ENCODE data around the gene SH3GL1.
"Not testable (repeated sequence)": the region's sequence is repeated elsewhere in the genome, so short reads cannot be mapped to it uniquely, and the experiment has no call there.

Gene SH3GL1

DNA sequence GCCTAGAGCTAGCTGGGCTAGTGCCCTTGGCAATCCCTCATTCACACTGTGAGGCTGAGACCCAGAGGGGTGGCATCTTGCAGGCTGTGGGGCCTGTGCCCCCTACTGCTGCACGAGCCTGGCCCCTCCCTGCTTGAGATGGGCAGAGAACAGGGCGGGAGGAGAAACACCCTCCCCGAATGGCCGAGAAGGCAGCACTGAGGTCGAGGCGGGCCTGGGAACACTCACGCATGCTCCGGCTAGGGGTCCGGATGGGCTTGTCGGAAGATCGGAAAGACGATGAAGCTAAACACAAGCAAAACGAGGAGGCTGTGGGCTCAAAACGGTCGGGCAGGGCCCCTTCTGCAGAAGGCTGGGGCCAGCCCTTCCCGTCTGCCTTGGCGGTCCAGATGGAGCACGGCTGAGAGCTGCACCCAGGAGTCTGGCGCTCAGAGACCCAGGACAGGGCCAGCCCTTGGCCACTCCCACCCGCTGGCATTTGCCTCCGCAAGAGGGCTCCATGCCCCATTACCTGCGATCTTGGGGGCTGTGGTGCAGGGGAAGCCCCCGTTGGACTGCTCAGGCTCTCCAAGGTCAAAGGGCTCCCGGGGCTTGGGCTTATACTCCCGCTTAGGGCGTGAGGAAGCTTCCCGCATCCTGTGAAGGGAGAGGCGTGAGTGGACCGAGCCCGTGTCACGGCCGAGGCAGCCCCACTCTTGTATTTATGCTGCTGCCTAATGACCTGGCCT is 38.1 kb downstream of the SH3GL1 start:
- DNase-seq, result no peak

DNA sequence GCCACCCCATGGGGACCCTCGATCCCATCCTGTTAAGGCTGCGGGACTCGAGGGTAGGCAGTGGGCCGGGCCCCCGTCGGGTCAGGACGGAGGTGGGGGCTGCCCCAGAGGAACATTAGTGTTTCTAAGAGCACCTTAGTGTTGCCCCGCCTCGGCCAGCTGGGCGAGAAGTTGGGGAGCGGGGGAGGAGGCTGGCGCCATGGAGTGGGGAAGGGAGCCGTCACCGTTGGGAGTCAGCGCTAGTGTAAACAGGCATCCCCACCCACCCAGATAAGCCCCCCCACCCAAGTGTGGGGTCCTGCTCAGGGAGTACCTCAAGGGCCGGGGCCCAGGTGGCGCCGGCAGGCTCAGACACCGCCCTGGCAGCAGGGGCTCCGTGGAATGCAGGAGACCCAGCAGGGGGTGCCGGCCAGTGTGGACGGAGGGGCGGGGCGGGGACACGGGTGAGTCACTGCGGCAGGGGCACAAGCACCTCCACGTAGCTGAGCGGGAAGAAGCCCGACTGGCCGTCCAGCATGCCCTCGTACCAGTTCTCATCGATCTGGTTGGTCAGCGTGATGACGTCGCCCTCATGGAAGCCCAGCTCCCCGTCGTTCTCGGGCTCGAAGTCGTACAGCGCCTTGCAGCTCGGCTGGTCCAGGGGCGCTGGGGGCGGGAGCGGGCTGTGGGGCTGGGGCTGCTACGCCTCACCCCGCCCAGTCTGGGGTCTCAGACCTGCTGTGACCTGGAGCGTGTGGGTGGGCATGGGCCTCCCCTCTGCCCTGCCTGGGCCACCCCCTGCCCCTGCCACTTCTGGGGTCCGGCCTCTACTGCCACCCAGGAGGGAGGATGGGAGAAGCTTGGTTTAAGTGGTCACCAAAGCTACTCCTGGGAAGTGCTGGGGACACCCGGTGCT is 38.9 kb downstream of the SH3GL1 start:
- no peak for DNase-seq

DNA sequence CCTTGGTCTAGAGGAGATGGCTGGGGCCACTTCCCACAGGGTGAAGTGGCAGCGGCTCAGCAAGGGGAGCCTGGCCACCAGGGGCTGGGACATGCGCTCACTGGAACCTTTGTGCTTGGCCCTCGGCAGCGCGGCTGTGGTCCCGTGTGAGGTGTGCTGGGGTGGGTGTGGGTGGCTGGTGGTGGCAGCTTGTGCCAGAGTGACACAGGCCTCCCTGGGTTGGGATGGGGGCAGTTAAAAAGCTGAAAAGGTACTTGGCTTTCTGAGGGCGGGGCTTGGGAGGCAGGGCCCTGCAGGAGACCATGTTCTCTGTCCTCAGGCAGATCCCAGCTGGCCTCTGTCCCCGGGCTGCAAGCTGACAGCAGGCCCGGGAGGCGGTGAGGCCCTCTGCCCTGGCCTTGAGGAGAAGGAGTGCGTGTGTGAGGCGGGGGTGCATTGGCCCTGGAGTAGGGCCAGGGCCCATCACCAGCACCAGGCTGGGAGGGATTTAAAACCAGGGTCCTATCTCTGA is 39.7 kb downstream of the SH3GL1 start:
- DNase-seq, result no peak

DNA sequence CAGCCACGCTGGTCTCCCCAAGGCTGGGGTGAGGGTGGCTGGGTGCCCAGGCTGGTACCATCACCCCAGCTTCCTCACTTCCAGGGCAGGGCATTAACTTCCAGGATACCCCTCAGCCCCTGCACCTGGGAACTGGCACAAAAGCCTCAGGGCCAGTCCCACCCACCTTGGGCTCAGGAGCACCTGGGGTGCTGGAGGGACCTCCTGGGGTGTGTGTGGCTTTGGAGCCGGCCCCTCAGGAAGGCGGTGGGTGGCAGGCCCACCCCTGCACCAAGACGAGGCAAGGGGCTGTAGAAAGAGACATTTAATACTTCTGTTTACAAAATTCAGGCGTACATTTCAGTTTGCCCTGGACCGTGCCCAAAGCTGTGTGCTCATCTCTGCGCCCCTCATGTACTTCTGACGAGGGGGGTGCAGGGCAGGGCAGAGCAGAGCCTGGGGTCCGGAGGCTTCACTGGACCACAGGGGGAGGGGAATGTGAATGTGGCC is 40.2 kb downstream of the SH3GL1 start:
- no peak for DNase-seq

DNA sequence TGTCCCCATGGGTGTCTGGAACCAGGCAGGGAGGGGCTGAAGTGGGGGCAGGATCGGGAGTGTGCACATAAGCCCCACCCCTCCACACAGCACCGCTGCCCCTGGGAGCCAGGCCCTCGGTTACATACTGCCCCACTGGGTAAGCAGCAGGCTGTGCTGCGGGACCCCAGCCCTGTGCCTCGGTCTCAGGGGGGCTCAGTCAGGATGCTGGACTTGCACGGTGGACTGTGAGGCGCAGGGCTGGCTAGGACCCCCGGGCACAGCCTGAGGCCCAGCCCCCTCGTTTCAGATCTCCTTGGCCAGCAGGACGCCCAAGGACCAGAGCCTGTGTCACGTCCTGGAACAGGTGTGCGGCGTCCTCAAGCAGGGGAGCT is 40.7 kb downstream of the SH3GL1 start:
- no peak for DNase-seq

DNA sequence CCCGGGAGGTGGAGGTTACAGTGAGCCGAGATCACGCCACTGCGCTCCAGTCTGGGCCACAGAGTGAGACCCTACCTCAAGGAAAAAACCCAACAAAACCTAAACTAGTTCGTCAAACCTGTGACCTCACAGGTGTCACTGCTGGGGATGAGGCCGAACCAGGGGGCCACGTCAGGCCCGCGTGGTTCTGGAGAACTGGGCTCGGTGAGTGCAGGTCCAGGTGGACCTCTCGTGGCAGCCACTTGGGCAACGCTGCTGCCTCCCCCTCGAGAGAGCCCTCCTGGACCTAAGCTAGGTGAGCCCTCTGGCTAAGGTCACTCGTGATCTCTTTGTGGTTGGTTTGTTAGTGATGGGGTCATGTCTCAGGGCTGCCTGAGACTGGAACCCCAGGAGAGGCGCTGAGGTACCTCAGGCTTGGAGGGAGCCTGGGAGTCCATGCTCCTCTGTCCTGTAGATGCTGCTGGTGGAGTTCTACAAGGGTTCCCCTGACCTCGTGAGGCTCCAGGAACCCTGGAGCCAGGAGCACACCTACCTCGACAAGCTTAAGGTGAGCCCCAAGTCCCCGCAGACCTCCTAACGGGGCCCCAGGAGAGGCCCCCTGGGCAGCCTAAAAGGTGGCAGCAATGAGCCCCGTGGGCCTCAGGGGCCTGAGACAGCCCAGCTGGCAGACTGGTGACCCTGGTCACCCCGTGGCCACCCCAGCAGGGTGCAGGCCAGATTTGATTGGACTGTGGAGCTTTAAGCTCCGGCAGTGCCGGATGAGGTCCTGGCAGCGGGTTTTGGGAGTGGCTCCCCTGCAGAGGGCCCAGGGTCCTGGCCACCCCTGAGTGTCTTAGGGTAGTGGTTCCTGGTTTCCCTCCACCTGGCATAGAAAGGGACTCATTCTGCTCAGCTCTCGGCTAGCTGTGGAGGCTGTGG is 41.4 kb downstream of the SH3GL1 start:
- DNase-seq, result no peak

DNA sequence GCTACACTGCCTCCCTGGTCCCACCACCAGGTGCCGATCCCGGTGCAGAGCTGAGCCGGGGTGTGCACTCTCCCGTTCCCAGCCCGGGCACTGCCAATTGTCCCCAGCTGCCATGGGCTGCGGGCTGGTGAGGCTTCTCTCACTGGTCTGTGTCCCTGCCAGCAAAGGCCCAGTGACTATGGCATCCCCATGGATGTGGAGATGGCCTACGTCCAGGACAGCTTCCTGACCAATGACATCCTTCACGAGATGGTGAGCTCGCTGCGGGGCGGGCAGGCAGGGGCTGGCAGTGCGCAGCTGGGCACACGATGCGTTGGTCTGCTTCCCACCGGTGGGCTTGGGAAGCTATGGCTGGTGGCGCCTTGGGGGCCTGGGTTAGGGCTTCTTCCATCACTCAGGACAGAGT is 42.4 kb downstream of the SH3GL1 start:
- DNase-seq, result no peak

DNA sequence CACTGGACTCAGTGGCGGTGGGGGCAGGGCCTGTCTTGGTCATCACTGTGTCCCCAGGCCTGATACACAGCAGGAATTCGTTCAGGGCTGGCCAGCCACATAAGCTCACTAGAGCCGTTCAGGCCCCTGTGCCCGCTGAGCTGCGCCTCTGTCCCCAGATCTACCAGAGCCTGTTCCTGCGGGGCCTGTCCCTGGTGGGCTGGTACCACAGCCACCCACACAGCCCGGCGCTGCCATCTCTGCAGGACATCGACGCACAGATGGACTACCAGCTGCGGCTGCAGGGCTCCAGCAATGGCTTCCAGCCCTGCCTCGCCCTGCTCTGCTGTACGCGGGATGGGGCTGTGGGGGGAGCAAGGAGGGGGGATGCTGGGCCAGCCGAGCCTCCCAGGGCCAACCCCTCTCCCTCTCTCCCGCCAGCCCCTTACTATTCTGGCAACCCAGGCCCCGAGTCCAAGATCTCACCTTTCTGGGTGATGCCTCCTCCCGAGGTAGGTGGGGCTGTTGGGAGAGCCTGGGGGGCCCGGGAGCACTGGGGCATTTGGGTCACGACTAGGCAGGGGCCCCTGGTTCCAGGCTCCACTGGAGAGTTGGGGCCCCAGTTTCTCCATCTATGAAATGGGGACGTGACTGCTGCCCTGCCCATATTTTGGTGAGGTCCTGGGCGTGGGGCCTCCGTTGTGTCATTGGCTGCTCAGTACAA is 43.1 kb downstream of the SH3GL1 start:
- no peak for DNase-seq

DNA sequence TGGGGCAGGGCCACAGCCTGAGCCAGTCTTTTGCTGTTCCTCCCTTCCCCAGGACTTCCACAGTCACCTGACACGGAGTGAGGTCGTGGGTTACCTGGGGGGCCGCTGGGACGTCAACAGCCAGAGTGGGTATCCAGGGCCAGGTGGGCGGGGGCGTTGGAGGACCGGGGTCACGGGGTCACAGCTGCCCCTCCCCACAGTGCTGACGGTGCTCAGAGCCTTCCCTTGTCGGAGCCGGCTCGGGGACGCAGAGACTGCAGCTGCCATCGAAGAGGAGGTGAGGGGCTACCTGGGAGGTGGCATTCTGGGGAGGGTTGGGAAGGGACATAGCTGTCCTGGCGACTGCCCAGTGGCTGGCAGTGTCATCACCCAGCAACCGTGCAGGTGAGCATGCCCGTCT is 45.5 kb downstream of the SH3GL1 start:
- DNase-seq, result no peak

DNA sequence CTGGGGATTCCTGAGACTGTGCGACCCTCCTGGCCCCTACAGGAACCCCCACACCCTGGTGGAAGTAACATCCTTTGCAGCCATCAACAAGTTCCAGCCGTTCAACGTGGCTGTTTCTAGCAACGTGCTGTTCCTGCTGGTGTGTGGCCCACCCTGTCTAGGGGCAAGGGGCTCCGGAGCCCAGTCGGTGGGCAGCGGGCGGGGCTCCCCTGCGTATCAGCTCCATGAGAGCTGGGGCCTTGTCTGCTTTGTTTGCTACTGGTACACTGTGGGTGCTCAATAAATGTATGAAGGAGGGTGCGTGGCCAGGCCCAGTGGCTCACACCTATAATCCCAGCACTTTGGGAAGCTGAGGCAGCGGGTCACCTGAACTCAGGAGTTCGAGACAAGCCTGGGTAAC is 46.1 kb downstream of the SH3GL1 start:
- no peak for DNase-seq

DNA sequence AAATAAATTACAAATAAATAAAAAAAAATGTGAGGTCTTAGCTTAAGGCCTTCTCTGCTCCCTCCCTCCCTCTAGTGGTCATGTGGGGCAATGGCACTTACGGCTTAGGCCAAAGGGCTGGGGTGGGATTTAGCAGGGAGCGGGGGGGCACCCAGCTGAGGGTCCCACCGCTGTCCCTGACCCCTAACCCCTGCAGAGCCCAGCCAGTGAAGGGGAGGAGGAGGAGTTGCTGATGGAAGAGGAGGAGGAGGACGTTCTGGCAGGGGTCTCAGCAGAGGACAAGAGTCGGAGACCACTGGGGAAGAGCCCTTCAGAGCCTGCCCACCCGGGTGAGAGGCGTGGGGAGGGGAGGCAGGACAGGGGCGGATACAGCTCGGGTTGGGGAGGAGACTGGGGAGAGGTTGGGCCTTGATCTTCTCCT is 47.6 kb downstream of the SH3GL1 start:
- DNase-seq, result peak; percentile 74

DNA sequence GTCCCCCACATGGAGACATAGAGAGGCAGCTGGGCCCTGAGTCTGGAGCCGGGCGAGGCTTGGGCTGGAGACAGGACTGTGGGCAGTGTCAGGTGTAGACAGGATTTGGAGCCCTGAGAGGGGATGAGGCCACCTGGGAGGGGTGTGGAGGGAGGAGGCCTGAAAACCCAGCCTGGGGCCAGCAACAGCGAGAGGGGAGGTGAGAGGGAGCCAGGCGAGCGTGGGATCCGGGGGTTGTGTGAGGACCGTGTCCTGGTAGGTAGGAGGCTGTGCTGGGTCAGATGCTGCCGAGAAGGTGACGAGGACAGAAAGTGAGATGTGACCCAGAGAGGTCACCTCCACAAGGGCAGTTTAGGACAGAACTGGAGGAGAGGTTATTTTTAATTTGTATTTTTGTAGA is 49.6 kb downstream of the SH3GL1 start:
- no peak for DNase-seq

DNA sequence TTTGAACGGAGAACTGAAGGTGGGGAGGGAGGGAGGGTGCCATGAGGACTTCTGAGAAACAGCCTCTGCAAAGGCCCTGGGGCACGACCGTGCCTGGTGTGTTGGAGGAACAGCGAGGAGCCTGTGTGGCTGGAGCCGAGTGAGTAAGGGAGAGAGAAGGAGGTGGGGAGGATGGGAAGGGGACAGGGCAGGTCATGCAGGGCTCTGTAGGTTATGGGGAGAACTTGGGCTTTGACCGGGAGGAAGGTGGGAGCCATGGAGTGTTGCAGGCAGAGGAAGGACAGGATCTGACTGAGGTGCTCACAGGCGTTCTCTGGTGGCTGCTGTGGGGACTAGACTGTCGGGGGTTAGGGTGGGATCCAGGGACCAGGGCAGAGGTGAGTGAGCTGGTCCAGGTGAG is 50.2 kb downstream of the SH3GL1 start:
- no peak for DNase-seq

DNA sequence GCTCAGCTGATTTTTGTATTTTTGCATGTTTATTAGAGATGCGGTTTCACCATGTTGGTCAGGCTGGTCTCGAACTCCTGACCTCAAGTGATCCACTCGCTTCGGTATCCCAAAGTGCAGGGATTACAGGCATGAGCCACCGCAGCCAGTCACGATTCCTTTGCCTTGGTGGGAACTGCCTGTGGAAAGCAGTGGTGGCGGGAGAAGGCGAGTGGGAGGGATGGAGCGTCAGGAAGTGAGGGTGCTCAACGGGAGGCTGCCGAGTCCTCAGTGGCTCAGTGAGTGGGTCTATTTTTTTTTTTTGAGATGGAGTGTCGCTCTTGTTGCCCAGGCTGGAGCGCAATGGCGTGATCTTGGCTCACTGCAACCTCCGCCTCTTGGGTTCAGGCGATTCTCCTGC is 51.1 kb downstream of the SH3GL1 start:
- DNase-seq, result not testable (repeated sequence)

DNA sequence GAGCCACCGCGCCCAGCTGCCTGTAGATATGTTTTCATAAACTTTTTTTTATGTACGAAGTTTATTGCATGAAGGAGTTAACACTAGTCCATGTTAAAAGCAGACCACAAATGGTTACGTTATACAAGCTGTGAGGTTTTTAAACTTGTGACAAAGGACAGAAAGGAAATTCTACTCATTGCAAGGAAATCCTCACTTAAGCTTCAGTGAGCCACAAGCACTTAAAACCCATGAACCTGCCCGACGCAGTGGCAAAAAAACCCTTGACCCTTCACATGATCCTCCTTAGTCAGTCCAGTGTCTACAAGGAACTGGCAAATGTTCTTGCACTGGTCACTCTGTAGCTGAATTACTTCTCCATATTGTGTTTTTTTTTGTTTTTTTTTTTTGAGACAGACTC is 52.8 kb downstream of the SH3GL1 start:
- DNase-seq, result no peak

DNA sequence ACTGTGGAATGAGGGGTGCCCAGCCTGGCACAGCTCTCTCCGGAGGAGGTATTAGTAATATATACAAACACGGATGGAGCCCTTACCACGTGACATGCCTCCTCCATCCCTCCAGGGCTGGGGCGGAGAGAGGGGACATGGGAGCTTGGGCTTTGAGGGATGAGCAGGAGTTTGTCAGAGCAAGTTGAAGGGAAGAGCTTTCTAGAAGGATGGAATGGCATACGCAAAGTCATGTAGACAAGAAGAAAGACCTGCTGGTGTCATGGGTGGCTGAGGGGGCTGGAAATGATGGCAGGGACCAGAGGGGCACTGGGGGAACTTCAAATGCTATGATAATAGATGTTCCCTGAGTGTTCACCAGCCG is 54.3 kb downstream of the SH3GL1 start:
- DNase-seq, result no peak

DNA sequence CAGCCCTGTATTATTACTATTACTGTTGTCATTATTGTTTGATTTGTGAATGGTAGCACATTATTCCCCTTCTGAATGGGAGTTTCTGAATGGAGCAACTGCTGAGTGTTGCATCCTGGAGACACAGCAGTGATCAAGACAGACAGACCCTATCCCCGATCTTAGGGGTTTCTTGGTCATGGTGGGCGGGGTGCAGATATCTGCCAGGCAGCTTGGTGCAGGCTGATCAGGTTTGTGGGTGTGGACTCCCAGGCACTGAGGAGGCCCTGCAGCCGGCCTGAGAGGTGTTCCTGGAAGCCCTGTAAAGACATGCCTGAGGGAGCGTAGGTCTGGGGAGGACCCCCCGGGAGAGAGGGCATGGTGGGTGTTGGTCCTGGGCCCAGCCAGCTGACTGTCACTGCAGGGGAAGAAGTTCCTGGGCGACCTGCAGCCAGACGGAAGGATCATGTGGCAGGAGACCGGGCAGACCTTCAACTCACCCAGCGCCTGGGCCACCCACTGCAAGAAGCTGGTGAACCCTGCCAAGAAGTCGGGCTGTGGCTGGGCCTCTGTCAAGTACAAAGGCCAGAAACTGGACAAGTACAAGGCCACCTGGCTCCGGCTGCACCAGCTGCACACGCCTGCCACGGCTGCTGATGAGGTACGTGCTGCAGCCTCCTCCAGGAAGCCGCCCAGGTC is 54.9 kb downstream of the SH3GL1 start:
- no peak for DNase-seq

DNA sequence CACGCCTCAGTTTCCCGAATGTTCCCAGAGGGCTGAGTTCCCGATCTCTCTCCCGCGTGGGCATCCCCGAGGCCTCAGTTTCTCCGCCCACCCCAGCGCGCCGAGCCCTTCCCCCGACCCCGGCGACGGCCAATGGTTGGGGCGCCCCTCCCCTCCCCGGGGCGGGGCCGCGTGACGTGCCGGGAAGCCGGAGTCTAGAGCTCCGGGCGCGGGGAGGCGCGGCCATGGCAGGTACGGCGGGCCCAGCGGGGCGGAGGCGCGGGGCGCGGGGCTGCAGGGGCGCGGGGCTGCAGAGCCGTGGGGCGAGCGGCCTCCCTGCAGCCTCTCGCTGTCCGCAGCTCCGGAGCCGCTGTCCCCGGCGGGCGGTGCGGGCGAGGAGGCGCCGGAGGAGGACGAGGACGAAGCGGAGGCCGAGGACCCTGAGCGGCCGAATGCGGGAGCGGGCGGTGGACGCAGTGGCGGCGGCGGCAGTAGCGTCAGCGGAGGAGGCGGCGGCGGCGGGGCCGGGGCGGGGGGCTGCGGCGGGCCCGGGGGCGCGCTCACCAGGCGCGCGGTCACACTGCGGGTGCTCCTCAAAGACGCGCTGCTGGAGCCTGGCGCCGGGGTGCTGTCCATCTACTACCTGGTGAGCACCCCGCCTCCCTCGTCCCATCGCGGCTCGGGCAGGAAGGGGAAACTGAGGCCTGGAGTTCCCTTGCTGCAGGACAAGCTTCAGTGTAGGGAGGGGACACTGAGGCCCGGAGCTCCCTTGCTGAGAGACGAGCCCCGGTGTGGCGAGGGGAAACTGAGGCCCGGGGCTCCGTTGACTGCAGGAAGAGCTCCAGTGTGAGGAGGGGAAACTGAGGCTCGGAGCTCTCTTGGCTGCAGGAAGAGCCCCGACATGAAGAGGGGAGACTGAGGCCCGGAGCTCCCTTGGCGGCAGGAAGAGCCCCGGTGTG is 56.7 kb downstream of the SH3GL1 start, which contains the start of gene MPND:
MPND (plus strand) TSS at position 193 of the 938 bp plus-strand sequence; CDS start at position 225, 32 bp downstream.
- DNase-seq, result peak; percentile 91

DNA sequence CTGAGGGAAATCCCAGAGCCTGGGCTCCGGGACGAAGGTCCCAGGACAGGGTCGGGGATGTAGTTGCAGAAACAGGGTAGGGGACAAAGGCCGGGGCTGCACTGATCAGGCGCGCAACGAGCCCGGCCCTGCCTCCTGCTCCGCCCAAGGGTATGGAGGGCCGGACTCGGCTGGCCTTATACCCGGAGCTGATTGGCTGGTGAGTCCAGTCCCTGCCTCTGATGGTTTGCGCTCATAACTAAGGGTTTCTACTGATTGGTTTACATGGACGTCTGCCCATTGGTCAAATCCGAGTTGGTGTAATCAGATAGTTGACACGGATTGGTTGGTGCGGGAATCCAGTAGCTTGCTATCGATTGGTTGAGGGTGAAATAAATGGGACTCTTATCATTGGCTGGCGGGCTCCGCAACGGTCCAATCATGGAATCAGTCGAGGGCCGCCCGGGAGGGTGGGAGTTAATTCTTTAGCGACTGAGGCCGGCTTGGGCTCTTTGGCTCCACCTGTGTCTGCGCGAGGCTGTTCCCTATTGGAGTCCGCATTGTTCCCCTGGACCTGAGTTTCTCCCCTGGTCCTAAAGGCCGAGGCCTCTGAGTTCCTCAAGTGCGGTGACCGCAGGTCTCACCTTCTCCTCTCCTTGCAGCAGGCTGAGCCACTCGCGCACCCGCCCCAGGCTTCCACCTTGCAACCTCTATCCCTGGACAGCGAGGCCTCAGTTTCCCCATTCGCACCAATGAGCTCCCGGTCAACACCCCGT is 57.6 kb downstream of the SH3GL1 start:
- peak; percentile 99 for DNase-seq

DNA sequence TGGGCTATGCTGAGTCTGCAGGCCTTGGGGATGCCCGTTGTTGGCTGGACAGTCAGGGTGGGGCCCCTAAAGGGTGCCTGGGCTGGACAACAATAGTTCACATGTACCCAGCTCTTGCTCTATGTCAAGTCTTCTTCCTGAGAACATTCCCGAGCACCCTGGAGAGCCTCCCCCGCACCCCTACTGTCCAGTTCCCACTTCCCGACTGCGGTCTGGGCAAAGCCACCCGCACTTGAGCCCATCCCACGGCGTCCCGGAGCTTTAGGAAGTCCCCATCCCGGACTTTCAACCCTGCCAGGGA is 58.1 kb downstream of the SH3GL1 start:
- no peak for DNase-seq
